H1 (cell line): ENCODE measurements around the gene WSCD2. TPM values are rescaled to one million over a fixed set of nuclear protein-coding genes. Genes with fewer than 3 reads are reported as not detected.

Experiments used
- CEBPB ChIP-seq: IDR thresholded peaks from 2 replicates; pipeline ENCODE4 v1.6.1; 2012; ENCODE audit warnings: low read depth, low read length
- EZH2 ChIP-seq: fragments of 200-600 bp; sonication (generic); IDR thresholded peaks from 2 replicates; pipeline ENCODE4 v1.7.1; 2012; ENCODE audit warnings: low read depth, mild to moderate bottlenecking, moderate library complexity, low read length, inconsistent platforms; ENCODE audit not compliant: severe bottlenecking
- FOSL1 ChIP-seq: IDR thresholded peaks from 2 replicates; pipeline ENCODE4 v1.6.1; 2011; ENCODE audit warnings: mild to moderate bottlenecking, low read depth, low read length, moderate library complexity; ENCODE audit not compliant: insufficient read depth
- RFX5 ChIP-seq: IDR thresholded peaks from 2 replicates; pipeline ENCODE4 v1.6.1; 2011; ENCODE audit warnings: low read depth, low read length, improper control_type of control experiment, borderline replicate concordance
- SIN3A ChIP-seq, 2 experiments: IDR thresholded peaks in 1 of 2; conservative IDR thresholded peaks in 1 of 2; 2 replicates each; pipeline ENCODE4 v1.6.1; 2011 to 2012; ENCODE audit warnings: low read length in 2 of 2, improper control_type of control experiment in 1 of 2, low read depth in 1 of 2, mild to moderate bottlenecking in 1 of 2
- SP1 ChIP-seq: IDR thresholded peaks from 2 replicates; pipeline ENCODE4 v1.6.1; 2011; ENCODE audit warnings: low read depth, low read length
- polyA plus RNA-seq, 7 experiments: library from polyadenylated mRNA; depleted of rRNA in 3 of 7; stranded (reverse) in 5 of 7; unstranded in 2 of 7; fragments of >200 nt in 5 of 7; fragments of 200-250 nt in 2 of 7; gene quantifications; 1 replicate in 5 of 7; 2 replicates in 1 of 7; 4 replicates in 1 of 7; pipeline versions ENCODE4 v1.2.1 to v1.2.3, GENCODE V29; 2011 to 2013; ENCODE audit warnings: missing spikeins in 2 of 7, mixed read lengths in 2 of 7
- total RNA-seq: library from RNA; stranded (reverse); fragmentation: NEBNext Ultra II Directional; extraction: Animal tissue kit (Norgen Biotek cat#: 25700); gene quantifications from 2 replicates; pipeline ENCODE4 v1.2.1, GENCODE V29; 2021

Gene WSCD2
- total and polyA plus RNA-seq, 2 of the 8 experiments (the other 6 are each of a cell fraction or from before 2014, with no cell fraction given): 1.3 to 2.2 TPM

DNA sequence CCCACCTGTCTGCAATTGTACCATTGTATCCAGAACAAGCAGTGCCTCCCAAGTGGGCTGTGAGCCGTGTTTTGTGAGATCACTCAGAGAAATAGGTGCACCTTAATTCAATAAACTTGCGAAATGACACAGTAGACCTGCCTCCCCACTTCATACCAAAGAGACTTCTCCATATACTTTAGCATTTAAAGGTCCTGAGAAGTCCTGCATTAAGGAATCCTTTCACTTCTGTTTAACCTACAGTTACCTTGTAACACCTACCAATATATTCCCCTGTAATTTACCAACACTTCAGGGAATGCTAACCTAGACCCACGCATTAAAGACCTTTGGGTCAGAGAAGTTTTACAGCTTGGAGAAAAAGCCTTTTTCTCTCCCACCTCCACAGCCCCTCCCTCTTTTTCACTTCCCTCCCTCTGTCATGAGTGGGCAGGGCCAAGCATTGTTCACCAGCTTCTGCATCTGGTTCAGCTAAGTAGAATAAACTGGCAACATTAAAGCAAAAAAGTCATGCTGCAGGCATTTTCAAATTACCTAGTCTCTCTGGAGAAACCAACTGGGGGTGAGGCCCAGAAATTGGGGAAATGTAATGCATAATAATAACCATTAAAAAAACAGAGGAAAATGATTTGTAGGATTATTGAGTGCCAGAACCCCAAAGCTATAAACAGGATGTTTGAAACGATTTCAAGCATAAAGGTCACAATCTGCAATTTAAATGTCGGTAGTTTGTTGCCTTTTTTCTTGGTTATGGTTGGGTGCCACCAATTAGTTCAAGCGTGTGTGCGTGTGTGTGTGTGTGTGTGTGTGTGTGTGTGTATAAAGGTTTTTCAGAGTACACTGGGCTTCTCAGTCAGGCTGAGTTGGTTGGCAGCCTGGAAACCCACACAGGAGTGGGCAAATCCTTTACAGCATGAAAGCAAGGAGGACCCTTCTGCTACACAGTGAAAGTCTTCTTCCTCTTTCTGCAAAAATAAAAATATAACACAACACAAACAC is 13.7 kb upstream of the WSCD2 start (continued):
- TF ChIP-seq FOSL1: no peak
- no peak for TF ChIP-seq RFX5
- TF ChIP-seq EZH2: no peak
- TF ChIP-seq CEBPB: no peak
- TF ChIP-seq SIN3A (conservative IDR thresholded peaks at IDR 0.05 in 1 of 2, IDR thresholded peaks at IDR 0.05 in 1 of 2; ENCODE audit: low read depth in 1 of 2, low read length in 2 of 2): no peak
- no peak for TF ChIP-seq SP1
